HepG2 (cell line): Measurements from ENCODE around the gene INTS14.

Experiments used
- ARID2 ChIP-seq: sonication (generic); formaldehyde crosslinking; IDR thresholded peaks from 2 replicates; pipeline ENCODE4 v1.8.1; 2022; ENCODE audit warnings: mild to moderate bottlenecking, missing genetic modification reagents, borderline replicate concordance
- ATF1 ChIP-seq: IDR thresholded peaks from 2 replicates; pipeline ENCODE4 v1.6.1; 2016; ENCODE audit warnings: mild to moderate bottlenecking, control low read depth
- CREM ChIP-seq, 2 experiments: sonication (generic) in 1 of 2; formaldehyde crosslinking in 1 of 2; IDR thresholded peaks; 2 replicates each; pipeline versions ENCODE4 v1.4.0 to v1.6.1; 2016 to 2020; ENCODE audit warnings: antibody characterized with exemption in 1 of 2, mild to moderate bottlenecking in 1 of 2, missing genetic modification reagents in 1 of 2
- ETV6 ChIP-seq: sonication (generic); formaldehyde crosslinking; conservative IDR thresholded peaks from 2 replicates; pipeline ENCODE4 v1.4.0; 2020; ENCODE audit warnings: missing genetic modification reagents
- HNRNPK ChIP-seq: fragments of 200-400 bp; formaldehyde crosslinking; IDR thresholded peaks from 2 replicates; pipeline ENCODE4 v1.6.1; 2018; ENCODE audit warnings: low read length, low read depth, moderate library complexity, mild to moderate bottlenecking; ENCODE audit not compliant: poor library complexity, severe bottlenecking
- KDM5A ChIP-seq: fragments of 200-600 bp; sonication (generic); IDR thresholded peaks from 2 replicates; pipeline ENCODE4 v1.7.0; 2018; ENCODE audit warnings: antibody characterized with exemption, mild to moderate bottlenecking, low read length, borderline replicate concordance
- KLF12 ChIP-seq: sonication (generic); formaldehyde crosslinking; IDR thresholded peaks from 2 replicates; pipeline ENCODE4 v1.4.0; 2020; ENCODE audit warnings: missing genetic modification reagents, borderline replicate concordance
- POLR2A ChIP-seq, 2 experiments: IDR thresholded peaks; 2 replicates each; pipeline ENCODE4 v1.6.1; 2011; ENCODE audit warnings: low read depth in 2 of 2, low read length in 2 of 2, mild to moderate bottlenecking in 1 of 2, moderate library complexity in 1 of 2; ENCODE audit not compliant: insufficient read depth in 1 of 2
- REST ChIP-seq, 2 experiments: IDR thresholded peaks; 2 replicates each; pipeline ENCODE4 v1.6.1; 2011 to 2012; ENCODE audit warnings: low read length in 2 of 2, borderline replicate concordance in 1 of 2, low read depth in 1 of 2, mild to moderate bottlenecking in 1 of 2, moderate library complexity in 1 of 2
- TF ChIP-seq, protein P1 (sequence below): sonication (generic); formaldehyde crosslinking; IDR thresholded peaks from 2 replicates; pipeline ENCODE4 v1.4.0; 2020; ENCODE audit warnings: missing genetic modification reagents
- TF ChIP-seq, protein P2 (sequence below): sonication (generic); formaldehyde crosslinking; IDR thresholded peaks from 2 replicates; pipeline ENCODE4 v1.4.0; 2020; ENCODE audit warnings: missing genetic modification reagents

GRCh38 chr15:65621638-65622037 lies 10.7 kb upstream of the INTS14 start, which contains the start of gene SLC24A1:
- no peak for TF ChIP-seq REST (IDR thresholded peaks at IDR 0.05; ENCODE audit: borderline replicate concordance in 1 of 2, low read depth in 1 of 2, low read length in 2 of 2)
- no peak for TF ChIP-seq KLF12
- TF ChIP-seq ETV6 (CRISPR knock-in tag), result no peak
- TF ChIP-seq KDM5A, result no peak
- TF ChIP-seq ATF1 (CRISPR knock-in tag), result no peak
- no peak for TF ChIP-seq ARID2 (CRISPR knock-in tag)
- no peak for TF ChIP-seq POLR2A (IDR thresholded peaks at IDR 0.05; ENCODE audit: insufficient read depth in 1 of 2, low read depth in 2 of 2, low read length in 2 of 2)
- TF ChIP-seq HNRNPK, result no peak
- no peak for TF ChIP-seq CREM (IDR thresholded peaks at IDR 0.05)
- TF ChIP-seq CREM (CRISPR knock-in tag; IDR thresholded peaks at IDR 0.05), result no peak
- TF ChIP-seq, protein P1, sequence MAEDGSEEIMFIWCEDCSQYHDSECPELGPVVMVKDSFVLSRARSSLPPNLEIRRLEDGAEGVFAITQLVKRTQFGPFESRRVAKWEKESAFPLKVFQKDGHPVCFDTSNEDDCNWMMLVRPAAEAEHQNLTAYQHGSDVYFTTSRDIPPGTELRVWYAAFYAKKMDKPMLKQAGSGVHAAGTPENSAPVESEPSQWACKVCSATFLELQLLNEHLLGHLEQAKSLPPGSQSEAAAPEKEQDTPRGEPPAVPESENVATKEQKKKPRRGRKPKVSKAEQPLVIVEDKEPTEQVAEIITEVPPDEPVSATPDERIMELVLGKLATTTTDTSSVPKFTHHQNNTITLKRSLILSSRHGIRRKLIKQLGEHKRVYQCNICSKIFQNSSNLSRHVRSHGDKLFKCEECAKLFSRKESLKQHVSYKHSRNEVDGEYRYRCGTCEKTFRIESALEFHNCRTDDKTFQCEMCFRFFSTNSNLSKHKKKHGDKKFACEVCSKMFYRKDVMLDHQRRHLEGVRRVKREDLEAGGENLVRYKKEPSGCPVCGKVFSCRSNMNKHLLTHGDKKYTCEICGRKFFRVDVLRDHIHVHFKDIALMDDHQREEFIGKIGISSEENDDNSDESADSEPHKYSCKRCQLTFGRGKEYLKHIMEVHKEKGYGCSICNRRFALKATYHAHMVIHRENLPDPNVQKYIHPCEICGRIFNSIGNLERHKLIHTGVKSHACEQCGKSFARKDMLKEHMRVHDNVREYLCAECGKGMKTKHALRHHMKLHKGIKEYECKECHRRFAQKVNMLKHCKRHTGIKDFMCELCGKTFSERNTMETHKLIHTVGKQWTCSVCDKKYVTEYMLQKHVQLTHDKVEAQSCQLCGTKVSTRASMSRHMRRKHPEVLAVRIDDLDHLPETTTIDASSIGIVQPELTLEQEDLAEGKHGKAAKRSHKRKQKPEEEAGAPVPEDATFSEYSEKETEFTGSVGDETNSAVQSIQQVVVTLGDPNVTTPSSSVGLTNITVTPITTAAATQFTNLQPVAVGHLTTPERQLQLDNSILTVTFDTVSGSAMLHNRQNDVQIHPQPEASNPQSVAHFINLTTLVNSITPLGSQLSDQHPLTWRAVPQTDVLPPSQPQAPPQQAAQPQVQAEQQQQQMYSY (CRISPR knock-in tag), result no peak
- TF ChIP-seq, protein P2, sequence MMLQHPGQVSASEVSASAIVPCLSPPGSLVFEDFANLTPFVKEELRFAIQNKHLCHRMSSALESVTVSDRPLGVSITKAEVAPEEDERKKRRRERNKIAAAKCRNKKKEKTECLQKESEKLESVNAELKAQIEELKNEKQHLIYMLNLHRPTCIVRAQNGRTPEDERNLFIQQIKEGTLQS (CRISPR knock-in tag), result no peak
